ENCODE data around the gene CXorf65.

DNA sequence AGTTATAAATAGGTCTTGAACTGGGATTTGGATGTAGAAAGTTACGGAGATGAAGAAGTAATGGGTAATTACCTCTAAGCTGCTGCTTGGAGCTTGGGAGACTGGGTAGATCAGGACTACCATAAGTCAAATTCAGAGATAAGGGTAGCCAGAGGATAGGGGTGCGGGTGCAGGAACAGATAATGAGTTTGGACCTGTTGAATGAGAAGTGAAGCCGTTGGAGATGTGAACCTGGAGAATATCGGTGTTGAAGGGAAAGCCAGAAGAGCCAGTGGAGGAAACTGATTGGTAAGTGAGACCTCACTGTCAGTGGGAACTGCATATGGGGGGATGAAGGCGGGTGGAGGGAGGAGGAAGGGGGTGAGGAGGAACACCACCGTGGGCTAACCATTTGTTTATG lies 11.5 kb downstream of the CXorf65 start:
- TF ChIP-seq CTCF (IDR thresholded peaks at IDR 0.05; ENCODE audit: low read length) (no peak), EZH2 (optimal IDR thresholded peaks at IDR 0.05; ENCODE audit: low read depth, low read length) (no peak), EZH2phosphoT487 (IDR thresholded peaks at IDR 0.05; ENCODE audit: low read length) (no peak)

All from MM.1S (cell line).